Right forelimb (tissue), 1 donor: ENCODE measurements around the gene HNRNPUL1.
A peak's percentile ranks its signal among the peaks of the same experiment; 100 is the strongest.
"Not testable (repeated sequence)": the region's sequence is repeated elsewhere in the genome, so short reads cannot be mapped to it uniquely, and the experiment has no call there.

Experiments
- DNase-seq: peaks from one replicate; pipeline ENCODE4 v3.0.0-alpha.2; 2018

The HNRNPUL1 gene

DNA sequence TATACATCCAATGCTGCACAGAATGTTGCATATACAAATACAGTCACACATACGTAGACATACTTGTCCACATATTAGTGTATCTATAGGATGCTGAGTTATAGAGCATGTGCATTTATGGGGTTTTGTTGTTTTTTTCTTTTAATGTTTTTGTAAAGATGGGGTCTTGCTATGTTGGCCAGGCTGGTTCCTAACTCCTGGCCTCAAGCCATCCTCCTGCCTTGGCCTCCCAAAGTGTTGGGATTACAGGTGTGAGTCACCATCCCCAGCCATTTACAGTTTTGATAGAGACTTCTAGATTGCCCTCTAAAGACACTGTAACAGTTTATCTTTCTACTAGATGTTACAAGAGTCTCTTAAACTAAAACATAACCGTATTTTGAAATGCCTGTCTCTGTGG lies 14.3 kb downstream of the HNRNPUL1 start:
- DNase-seq: no peak

DNA sequence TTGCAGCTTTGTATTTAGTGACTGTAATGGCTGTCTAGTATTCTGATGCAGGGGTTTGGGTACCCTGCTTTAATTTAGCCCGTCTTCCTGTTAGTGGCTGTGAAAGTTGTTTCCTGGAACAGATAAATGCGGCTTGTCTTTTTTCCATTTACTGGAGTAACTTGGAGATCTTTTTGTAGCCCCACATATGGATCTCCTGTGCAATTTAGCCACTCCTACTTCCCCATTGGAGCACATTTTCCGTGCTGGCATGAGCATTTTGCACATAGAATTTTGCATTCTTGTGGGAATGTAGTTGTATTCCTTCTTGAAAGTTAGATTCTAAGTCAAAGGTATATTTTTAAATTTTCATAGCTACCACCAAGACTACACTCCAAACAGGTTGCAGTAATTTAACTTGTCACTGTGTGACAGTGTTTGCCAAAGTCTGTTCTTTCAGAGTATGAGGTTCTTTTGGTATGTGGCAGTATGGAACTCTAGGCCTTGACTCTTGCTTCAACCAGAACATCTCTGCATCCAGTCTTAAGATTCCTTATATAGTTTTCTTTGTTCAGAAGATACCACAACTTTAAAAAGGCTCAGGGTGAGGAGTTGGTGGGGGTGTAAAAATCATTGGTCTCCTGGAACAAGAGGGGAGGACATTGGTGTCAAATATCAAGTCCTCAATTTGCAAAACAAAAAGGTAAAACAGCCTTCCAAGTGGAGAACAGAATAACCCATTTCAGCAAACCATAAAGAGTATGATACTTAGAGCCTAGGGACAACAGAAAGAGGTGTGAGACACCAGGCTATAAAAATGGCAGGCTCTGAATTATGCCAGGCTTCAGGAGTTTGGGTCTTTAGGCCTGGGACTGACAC lies 24.7 kb downstream of the HNRNPUL1 start:
- DNase-seq: no peak

DNA sequence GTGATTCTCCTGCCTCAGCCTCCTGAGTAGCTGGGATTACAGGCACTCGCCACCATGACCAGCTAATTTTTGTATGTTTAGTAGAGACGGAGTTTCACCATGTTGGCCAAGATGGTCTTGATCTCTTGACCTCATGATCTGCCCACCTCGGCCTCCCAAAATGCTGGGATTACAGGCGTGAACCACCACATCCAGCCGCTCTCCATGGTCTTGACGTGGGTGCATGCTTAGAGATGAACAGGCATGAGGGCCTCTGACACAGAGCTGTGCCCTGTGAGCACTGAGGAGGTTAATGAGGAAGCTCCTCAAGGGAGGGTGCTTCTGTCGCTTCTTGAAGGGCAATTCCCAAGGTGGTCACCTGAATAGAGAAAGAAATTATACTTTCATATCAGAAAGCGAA lies 25.6 kb downstream of the HNRNPUL1 start:
- not testable (repeated sequence) for DNase-seq

DNA sequence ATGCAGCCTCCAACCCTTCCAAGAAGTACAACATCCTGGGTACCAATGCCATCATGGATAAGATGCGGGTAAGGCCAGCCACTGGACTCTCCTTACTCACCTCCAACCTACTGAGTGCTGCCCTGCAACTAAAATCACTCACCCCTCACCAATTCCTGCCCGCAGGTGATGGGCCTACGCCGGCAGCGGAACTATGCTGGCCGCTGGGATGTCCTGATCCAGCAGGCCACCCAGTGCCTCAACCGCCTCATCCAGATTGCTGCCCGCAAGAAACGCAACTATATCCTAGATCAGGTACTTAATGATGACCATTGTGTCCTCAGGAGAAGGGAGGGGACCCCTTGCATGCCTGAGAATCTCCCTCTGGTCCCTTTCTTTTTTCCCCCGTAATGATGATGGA lies 30.2 kb downstream of the HNRNPUL1 start:
- DNase-seq: no peak

DNA sequence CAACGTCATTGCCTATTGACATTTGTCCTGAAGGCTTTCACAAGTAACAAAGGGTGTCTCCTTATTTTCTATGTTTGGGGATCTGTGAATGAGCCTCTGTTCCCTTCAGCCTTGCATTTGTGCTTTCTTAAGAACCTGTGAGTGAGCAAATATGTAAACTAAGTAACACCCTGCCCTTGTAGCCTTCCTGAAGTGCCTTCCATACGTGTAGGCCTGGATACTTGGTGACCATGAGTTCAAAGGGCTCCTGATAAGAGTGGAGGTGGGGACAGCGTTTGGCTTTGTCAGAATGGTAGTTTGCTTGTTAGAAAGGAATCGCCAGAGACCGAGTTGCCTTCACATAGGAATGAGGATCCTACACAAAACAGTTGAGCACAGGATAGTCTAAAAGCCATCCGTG lies 31.3 kb downstream of the HNRNPUL1 start:
- no peak for DNase-seq

DNA sequence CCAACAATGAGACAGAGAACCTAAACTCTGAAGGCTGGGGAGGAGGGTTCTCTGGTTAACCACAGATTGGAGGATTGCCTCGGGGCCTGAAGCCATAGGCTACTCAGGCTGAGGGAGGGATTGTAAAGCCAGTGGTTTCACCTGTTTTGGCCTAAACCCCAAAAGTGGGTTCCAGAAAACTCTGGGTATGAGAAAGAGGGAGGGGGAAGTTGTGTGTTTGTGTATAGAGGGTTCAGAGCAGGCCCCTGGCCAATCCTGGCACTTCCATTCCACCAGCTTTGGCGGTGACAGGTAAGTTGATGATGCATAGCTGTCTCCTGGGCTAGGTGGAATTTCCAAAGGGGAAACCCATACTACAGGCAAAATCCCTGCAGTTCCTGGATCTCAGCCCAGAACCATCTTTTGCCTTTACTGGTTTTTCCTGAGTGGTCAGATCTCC lies 32.3 kb downstream of the HNRNPUL1 start:
- DNase-seq: no peak

DNA sequence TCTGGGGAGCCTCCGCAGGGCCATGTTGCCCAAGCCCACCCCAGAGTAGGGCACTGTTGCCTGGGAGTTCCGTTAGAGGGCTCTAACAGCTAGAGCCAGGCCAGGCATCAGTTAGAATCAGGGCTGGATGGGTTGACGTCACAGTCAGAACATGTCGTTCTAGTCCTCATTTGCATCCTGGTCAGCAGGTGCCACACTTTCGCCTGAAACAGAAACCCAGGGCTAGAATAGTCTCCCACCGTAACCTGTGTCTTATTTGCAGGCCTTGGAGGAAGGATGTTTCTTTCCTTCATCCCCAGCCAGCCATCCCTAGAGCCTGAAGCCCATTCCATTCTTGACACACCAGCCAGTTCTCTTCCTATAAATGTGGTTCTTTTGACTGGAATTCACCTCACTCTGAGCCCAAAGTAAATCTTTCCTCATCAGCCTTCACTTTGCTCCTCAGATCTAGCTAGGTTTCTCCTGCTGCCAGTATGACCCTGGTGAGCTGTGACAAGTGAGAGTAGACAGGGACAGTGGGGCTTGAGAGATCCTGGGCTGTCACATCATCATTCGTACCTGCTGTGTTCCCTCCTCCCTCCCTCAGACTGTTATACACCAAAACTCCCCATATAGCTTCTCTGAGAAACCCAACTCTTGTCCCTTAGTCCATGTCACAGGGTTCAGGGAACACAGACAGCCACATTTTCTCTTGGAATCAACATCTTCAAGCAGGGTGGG lies 33.6 kb downstream of the HNRNPUL1 start:
- no peak for DNase-seq

DNA sequence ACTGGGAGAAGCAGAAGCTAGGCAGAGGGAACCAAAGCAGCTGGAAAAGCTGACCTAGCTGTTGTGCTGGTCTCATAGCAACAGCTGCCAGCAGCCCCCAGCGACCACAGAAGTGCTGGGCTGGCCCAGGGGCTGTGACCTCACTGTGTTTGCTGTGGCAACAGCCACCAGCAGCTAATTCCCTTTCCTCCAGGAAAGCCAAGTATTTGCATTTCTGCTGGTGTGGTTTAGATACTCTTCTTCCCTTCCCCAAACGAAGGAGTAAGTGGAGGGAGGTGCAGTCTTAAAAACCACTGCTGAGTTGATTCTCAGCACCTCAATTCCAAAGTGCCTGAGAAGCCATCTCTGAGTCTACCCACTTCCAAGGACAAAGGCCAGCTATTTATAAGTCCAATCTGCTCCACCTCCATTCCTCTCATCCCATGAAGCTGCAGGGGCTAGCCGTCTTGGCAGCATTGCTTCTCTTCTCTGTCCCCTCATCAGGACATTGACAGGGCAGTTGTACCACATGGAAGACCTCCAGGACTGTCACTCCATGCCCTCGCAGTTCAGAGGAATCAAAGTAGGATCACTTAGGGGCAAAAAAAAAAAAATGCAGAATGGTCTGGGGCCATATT lies 34.3 kb downstream of the HNRNPUL1 start:
- peak; percentile 82 for DNase-seq

DNA sequence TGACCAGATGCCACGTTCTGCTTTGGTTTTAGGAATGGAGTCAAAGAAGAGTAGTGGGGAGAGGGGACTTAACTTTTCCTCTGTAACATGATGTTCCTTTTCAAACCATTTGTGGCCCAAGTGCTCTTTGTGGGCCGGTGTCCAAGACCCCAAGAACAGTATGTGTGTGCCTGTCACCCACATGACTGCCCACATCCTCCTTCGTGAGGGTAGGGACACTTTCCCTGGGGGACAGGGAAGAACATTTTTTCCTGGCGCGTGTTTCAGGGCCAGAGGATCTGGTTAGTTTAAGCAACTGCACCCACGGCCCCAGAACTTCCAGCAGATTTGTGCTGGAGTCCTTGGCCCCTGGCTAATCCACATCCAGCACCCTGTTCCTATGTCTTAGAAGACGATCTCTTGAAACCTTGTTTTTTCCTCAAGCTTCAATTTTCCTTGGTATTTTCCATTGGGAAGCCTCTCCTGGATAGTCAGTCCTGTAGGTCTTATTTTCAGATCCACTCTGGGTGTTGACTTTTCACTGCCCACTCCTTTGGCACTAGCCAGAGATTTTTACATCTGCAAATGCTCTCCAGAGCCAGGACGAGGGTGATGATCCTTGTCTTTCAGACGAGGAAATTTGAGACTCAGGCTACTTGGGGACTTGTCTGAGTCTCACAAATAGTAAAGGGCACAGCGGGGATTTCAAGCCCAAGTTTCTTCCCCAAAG lies 35.0 kb downstream of the HNRNPUL1 start:
- no peak for DNase-seq

DNA sequence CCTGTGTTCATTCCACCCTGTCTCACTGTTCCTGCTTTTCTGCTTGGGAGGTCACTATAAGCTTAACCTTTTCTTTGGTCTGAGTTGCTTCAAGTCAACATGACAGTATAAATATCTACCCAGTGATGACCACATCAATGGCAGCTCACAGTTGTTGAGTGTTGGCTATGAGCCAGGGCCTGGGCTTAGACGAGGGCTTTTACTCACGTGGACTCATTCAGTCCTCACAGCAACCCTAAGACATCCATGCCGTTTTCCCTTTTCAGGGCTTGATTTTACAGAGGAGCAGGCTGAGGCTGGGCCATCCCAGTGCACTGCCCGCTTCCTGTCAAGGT lies 35.5 kb downstream of the HNRNPUL1 start:
- peak; percentile 66 for DNase-seq

DNA sequence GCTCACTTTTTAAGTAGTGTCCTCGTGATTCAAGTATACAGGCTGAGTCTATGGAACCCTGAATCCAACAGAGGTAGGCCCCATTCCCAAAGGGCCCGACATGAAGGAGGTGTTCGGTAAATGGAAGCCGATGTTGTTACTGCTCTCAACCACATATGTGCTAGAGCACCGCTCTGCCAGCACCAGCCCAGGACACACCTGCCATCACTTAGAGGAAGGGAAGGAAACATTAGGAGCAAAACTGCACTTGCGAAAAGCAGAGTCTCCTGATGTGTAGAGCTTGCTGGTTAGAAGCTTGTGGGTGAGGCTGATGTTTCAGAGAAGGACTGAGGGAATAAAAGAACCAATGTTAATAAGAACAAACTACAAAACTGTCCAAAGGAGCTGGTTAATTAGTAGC lies 36.4 kb downstream of the HNRNPUL1 start:
- DNase-seq: no peak

DNA sequence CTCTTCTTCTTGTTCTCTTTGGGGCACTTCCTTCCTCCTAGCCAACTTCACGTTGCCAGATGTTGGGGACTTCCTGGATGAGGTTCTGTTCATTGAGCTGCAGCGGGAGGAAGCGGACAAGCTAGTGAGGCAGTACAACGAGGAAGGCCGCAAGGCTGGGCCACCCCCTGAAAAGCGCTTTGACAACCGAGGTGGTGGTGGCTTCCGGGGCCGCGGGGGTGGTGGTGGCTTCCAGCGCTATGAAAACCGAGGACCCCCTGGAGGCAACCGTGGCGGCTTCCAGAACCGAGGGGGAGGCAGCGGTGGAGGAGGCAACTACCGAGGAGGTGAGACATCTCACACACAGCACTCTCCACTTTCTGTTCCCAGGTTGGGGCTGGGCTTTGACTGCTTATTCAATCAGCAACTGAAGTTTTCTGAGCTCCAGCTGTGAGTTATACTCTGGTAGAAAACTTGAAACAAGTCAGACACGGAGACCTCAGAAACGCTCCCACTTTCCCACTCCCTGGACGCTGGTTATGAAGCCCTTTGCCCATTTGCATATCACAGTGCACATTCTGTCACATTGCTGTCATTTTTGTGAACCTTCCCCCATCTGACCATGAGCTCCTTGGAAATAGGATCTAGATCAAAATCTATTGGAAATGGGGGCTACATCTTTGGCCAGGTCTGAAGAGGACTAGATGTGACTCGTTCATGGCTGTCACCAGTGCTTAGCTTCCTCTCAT lies 38.6 kb downstream of the HNRNPUL1 start:
- no peak for DNase-seq

DNA sequence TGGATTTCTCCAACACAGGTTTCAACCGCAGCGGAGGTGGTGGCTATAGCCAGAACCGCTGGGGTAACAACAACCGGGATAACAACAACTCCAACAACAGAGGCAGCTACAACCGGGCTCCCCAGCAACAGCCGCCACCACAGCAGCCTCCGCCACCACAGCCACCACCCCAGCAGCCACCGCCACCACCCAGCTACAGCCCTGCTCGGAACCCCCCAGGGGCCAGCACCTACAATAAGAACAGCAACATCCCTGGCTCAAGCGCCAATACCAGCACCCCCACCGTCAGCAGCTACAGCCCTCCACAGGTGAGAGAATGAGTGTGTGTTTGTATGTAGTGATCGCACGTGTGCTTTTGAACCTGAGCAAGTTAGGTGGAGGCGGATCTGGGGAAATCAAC lies 39.8 kb downstream of the HNRNPUL1 start:
- no peak for DNase-seq

DNA sequence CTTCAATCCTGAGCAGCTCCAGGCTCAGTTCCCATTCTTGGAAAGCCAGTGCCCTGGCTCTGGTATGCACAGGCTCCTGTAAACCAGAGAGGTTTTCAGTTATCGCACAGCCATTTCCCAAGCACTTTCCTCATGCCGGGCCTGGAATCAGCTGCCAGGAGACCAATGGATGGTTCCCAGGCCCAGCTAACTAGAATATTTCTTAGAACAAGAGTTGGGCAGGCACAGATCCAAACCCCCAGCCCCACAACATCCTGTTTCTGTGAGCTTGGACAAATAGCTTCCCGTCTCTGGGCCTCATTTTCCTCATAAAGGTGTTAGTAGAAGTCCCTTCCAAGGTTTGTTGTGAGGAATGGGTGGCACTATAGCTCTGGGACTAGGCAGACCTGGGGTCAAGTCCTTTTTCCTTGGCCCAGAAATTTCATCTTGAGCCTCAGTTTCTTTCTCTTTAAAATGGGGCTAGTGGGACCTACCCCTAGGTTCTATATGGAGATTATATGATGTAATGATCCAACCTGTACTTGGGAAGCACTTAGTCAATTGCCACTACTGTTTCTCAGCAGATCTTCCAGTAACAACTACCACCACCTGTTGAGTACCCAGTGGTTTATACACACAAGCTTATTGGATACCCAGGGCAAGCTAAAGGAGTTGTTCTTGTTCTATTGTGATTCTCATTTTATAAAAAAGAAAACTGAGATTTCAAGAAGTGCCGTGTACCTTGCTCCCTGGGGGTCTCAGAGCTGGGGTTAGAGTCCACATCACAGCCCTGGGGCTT lies 40.7 kb downstream of the HNRNPUL1 start:
- DNase-seq: no peak

DNA sequence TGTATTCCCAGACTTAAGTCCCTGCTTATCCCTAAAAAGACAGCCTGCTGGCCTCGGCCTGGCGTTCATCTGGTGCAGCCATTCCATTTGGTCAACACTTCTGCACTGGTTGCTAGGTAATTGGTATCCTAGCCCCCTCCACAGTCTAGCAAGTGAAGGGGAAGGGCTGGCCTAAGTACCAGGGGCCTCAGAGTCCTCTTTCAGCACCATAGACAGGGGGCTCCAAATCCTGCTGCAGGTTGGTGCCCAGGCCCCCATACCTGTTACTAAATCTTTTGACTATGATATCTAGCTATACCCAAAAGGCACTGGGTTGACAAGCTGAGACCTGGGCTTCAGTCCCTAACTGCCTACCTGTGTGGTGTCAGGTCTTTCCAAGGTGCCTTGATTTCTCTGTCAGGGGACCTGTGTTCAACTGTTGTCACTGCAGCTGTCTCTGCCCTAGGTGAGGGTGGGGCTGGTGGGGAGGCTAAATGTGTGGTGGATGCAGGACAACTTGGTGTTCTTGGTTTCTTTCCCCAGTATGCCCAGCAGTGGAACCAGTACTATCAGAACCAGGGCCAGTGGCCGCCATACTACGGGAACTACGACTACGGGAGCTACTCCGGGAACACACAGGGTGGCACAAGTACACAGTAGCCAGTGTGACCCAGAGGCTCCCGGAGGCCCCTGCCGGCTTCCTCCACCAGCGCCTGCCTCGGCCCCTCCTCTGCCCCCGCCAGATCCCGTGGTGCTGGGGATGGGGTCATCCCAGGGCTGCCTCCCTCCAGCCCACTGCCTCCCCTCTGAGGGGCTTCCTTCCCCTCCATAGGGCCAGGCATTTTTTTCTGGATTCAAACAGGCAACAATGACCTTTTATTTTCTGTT lies 42.0 kb downstream of the HNRNPUL1 start:
- DNase-seq: no peak

DNA sequence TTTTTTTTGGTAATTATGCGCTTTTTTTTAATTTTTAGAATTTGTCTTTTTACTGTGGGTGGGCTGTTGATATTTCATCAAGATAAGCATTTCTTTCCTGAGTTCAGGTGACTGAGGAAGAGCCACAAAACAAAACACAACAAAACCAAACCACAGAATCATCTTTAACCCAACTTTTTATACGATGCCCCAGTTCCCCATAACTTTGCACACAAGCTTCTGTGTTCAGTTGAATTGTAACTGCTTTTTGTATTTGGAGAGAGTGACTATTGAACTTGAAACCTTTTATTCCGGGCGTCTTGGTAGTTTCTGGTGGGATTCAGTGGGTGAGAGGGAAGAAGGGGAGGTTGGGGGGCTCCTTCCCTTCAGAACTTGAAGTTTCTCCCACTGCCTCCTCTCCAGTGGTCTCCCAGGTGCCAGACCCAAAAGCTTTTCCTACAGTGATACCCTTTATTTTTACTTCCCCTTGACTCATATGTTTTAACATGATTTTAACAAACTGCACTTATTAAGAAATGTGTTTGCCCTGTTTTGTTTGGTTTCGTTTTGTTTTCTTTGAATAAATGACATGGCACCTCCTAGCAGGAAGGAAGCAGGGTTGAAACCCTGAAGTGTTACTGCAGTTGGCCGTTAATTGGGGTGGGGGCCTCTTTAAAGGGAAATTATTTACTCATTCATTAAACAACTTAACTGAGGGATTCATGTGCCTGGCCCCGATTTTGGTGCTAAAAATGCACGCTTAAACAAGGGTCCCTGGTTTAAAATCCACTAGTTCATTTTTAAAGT lies 43.1 kb downstream of the HNRNPUL1 start:
- DNase-seq: no peak

DNA sequence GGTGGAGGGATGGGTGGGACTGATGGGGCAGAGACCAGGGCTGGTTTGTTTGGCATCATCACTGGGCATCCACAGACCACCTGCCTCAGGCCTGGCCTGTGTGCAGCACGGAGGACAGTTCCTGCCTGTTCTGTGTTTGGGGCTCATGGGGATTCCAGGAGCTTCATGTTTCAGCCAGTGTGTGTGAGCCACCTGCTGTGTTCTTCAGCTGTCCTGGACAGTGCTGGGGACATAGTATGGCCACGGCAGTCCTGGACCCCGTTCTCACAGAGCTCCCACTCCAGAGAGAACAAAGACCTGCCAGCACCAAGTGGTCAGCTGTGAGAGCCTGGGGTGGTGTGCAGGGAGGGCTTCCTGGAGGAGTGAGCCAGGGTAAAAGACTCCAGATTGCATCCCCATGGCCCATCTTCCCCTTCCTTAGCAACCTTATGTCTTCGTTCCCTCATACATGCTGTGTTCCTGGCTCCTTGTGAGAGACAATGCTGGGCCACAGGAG lies 43.8 kb downstream of the HNRNPUL1 start:
- DNase-seq: no peak

DNA sequence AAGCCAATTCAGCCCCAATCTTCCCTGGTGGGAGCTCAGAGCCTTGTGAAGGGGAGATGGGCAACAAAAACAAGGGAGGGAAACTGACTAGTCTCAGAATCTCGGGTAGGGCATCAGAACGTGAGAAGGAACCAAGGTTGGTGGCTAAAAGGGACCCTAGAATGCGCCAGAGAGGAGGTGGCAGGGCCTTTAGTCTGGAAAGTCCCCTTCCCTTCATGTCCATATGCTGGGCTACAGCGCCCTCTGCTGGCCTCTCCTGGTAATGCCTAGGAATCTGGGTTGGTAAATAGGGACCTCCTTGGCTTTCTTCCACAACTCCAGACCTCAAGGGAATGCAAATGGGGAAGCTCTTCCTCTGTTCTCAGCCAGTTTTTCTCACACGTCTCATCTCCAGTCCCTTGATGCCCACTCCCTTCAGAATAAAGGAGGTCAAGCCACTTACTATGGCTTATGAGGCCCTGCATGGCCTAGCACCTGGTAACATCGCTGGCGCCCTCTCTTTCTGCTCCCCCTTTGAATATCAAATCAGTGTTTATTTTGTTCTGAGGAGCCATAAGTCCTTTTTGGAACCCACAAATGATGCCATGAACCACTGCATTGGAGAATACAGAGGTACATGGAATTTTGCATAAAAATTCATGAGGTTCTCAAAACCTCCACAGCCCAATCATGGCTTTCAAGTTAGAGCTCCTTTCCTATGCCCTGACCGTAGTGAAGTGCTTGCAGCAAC lies 44.4 kb downstream of the HNRNPUL1 start:
- peak; percentile 95 for DNase-seq
